Vagina (tissue), 2 donors: ENCODE measurements around the gene NR4A1. TPM values are rescaled to one million over a fixed set of nuclear protein-coding genes. Genes with fewer than 3 reads are reported as not detected.

ENCODE experiments used
- DNase-seq, 2 donors: peaks; one replicate each; pipeline ENCODE4 v3.0.0-alpha.2; 2017; ENCODE audit errors: extremely low spot score in 2 of 2
- H3K27ac ChIP-seq: fragments of 200-600 bp; sonication (generic); one replicate; pipeline ENCODE4 v1.5.1; 2019
- H3K27me3 ChIP-seq: fragments of 200-600 bp; sonication (generic); one replicate; pipeline ENCODE4 v1.5.1; 2019
- H3K36me3 ChIP-seq, 2 donors: fragments of 200-600 bp; sonication (generic); one replicate each; pipeline ENCODE4 v1.5.1; 2017 to 2019
- H3K4me1 ChIP-seq: fragments of 200-600 bp; sonication (generic); one replicate; pipeline ENCODE4 v1.5.1; 2019
- H3K4me3 ChIP-seq, 2 donors: fragments of 200-600 bp; sonication (generic); 1 replicate in 1 of 2; 2 replicates in 1 of 2; pipeline ENCODE4 v1.5.1; 2016 to 2019
- H3K9me3 ChIP-seq: fragments of 200-600 bp; sonication (generic); one replicate; pipeline ENCODE4 v1.5.1; 2019
- POLR2A ChIP-seq, 2 donors: fragments of 450-650 bp; IDR thresholded peaks; one replicate each; pipeline ENCODE4 v1.6.1; 2017; ENCODE audit warnings: antibody characterized with exemption in 2 of 2, mild to moderate bottlenecking in 2 of 2, moderate library complexity in 2 of 2
- POLR2AphosphoS5 ChIP-seq, 2 donors: sonication (generic); formaldehyde crosslinking; IDR thresholded peaks; one replicate each; pipeline ENCODE4 v1.9.0; 2017; ENCODE audit warnings: antibody characterized with exemption in 2 of 2, mild to moderate bottlenecking in 2 of 2, low read depth in 1 of 2; ENCODE audit not compliant: insufficient read depth in 1 of 2
- intact Hi-C: fragments of 100-400 bp; cut with DNase I; formaldehyde crosslinking; loops from one replicate; pipeline ENCODE4 v1.15.1; 2023
- total RNA-seq: library from RNA; depleted of rRNA; stranded (reverse); fragments of >200 nt; gene quantifications from one replicate; pipeline ENCODE4 v1.2.3, GENCODE V29; 2016
- TF ChIP-seq, protein P1 (sequence below), 3 experiments: fragments of 450-650 bp in 2 of 3; fragments of 200-600 bp in 1 of 3; sonication (generic) in 1 of 3; IDR thresholded peaks; one replicate each; pipeline ENCODE4 v1.5.1; 2017 to 2019; ENCODE audit warnings: antibody characterized with exemption in 3 of 3, mild to moderate bottlenecking in 2 of 3, moderate library complexity in 2 of 3

Gene NR4A1
- total RNA-seq, 1 donor from 2014 or later, result 465 TPM

DNA sequence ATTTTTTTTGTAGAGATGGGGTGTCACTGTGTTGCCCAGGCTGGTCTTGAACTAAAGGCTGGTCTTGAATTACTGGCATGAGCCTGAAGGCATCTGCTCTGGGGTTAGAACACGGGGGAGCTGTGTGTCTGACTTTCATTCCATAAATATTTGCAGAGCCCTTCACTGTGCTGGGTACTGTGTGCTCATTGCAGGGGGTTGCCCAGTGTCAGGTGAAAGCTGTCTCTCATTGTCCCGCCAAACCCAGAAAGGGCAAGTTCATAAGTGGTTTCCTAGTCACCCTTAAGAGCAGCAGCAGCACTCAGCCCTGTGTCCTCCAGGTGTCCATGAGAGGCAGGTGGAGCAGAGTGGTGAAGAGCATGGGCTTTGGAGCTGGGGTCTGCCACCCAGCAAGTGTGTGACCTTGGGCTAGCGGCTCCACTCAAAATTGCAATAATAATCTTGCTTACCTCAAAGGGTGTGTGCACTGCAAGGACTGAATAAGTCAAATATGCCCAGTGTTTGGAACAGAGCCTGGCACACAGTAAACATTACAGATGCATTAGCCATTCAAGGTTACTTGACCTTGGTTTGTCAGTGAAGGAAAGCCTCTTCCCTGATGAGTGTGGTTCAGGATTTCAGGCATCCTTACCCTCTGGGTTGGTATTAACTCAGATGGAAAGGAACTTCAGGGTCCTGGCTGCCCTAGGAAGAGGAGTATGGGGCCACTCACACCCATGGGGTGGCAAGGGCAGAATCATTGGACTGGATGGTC is 23.9 kb downstream of the NR4A1 start:
- H3K4me1 ChIP-seq, result peaks cover 39% of the 10 kb centered on the region
- intact Hi-C loops, result no loop called here
- DNase-seq, result no peak

DNA sequence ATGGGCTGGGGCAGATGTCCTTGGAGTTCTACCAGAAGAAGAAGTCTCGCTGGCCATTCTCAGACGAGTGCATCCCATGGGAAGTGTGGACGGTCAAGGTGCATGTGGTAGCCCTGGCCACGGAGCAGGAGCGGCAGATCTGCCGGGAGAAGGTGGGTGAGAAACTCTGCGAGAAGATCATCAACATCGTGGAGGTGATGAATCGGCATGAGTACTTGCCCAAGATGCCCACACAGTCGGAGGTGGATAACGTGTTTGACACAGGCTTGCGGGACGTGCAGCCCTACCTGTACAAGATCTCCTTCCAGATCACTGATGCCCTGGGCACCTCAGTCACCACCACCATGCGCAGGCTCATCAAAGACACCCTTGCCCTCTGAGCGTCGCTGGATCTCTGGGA is 25.6 kb downstream of the NR4A1 start:
- Histone ChIP-seq H3K27me3 (no peaks in the 10 kb centered on the region), H3K4me1 (peaks cover 39% of the 10 kb centered on the region), H3K9me3 (no peaks in the 10 kb centered on the region), H3K36me3 (peaks cover 0 to 45% of the 10 kb centered on the region in 2 donors), H3K4me3 (no peak overlapping the region), H3K27ac (no peak overlapping the region)
- intact Hi-C loops, result no loop called here
- TF ChIP-seq POLR2AphosphoS5 (IDR thresholded peaks at IDR 0.05; ENCODE audit: insufficient read depth in 1 of 2, low read depth in 1 of 2) (no peak), POLR2A (IDR thresholded peaks at IDR 0.05) (no peak)
- TF ChIP-seq, protein P1, sequence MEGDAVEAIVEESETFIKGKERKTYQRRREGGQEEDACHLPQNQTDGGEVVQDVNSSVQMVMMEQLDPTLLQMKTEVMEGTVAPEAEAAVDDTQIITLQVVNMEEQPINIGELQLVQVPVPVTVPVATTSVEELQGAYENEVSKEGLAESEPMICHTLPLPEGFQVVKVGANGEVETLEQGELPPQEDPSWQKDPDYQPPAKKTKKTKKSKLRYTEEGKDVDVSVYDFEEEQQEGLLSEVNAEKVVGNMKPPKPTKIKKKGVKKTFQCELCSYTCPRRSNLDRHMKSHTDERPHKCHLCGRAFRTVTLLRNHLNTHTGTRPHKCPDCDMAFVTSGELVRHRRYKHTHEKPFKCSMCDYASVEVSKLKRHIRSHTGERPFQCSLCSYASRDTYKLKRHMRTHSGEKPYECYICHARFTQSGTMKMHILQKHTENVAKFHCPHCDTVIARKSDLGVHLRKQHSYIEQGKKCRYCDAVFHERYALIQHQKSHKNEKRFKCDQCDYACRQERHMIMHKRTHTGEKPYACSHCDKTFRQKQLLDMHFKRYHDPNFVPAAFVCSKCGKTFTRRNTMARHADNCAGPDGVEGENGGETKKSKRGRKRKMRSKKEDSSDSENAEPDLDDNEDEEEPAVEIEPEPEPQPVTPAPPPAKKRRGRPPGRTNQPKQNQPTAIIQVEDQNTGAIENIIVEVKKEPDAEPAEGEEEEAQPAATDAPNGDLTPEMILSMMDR (IDR thresholded peaks at IDR 0.05), result no peak
- no peak for DNase-seq

More for the DNA sequence above, 23.9 kb downstream of the NR4A1 start:
- Histone ChIP-seq H3K4me3 (no peak overlapping the region), H3K27me3 (no peaks in the 10 kb centered on the region), H3K36me3 (peaks cover 0 to 45% of the 10 kb centered on the region in 2 donors), H3K27ac (no peak overlapping the region), H3K9me3 (no peaks in the 10 kb centered on the region)
- no peak for TF ChIP-seq POLR2A (IDR thresholded peaks at IDR 0.05)
- no peak for TF ChIP-seq POLR2AphosphoS5 (IDR thresholded peaks at IDR 0.05; ENCODE audit: insufficient read depth in 1 of 2, low read depth in 1 of 2)
- TF ChIP-seq, protein P1 (IDR thresholded peaks at IDR 0.05), result no peak

DNA sequence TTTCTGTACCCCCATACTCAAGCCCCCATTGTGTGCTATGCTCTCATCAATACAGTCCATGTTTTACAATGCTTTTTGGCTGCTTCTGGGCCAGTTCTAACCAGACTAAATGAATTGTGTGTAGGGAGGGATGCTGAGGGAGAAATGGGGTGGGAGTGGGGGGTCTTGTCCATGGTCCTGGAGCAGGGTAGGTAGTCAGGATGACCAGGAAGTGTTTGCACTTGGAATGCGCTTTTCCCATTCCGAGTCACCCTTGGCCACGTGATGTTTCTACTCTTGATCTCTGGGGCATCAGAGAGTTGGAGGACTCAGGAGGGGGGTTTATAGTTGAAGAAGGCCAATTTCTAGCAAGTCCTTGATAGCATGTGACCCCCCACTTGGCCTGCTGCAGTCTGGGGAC is 27.0 kb downstream of the NR4A1 start:
- no peak for TF ChIP-seq POLR2A (IDR thresholded peaks at IDR 0.05)
- no peak for TF ChIP-seq POLR2AphosphoS5 (IDR thresholded peaks at IDR 0.05; ENCODE audit: insufficient read depth in 1 of 2, low read depth in 1 of 2)
- TF ChIP-seq, protein P1 (IDR thresholded peaks at IDR 0.05), result no peak
- Histone ChIP-seq H3K36me3 (peaks cover 0 to 45% of the 10 kb centered on the region in 2 donors), H3K4me3 (no peak overlapping the region), H3K9me3 (no peaks in the 10 kb centered on the region), H3K4me1 (peaks cover 40% of the 10 kb centered on the region), H3K27me3 (no peaks in the 10 kb centered on the region), H3K27ac (no peak overlapping the region)
- DNase-seq, result no peak
- intact Hi-C loops, result no loop called here

DNA sequence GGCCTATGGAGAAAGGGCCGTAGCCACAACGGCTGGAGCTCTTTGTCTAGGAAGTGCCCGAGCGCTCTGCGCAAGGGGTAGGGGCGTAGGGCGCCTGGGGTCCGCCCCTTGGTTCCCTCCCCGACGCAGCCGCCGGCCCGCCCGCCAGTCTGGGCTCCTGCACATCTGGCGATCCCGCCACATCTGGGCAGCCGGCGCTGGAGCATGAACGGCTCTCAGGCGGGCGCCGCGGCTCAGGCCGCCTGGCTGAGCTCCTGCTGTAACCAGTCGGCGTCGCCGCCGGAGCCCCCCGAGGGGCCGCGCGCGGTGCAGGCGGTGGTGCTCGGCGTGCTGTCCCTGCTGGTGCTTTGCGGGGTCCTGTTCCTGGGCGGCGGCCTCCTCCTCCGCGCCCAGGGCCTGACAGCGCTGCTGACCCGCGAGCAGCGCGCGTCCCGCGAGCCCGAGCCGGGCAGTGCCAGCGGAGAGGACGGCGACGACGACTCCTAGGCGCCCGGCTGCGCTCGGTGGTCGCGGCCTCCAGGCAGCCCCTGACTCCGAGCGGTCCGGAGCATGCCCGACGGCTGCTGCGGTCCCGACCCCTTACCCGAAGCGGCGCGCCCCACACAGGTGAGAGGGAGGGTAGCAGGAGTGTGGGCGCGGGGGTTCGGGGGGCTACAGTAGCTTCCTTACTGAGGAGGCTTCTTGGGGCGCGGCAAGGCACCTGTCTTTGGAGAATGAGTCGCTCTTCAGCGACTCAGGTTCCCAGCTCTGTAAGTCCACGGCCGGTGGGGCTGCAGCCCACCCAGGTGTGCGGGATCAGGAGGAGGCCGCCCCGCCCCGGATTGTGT is 28.5 kb downstream of the NR4A1 start, which contains the start of gene SMIM41:
SMIM41 (plus strand) TSS at position 129 of the 827 bp plus-strand sequence; CDS start at position 205, 76 bp downstream.
- H3K27me3 ChIP-seq, result no peaks in the 10 kb centered on the region
- intact Hi-C loops, result loop anchor here (5.0 kb wide), 1 partner anchor 52 kb away; no protein-coding TSS in a partner anchor
- TF ChIP-seq POLR2A (IDR thresholded peaks at IDR 0.05) (no peak), POLR2AphosphoS5 (IDR thresholded peaks at IDR 0.05; ENCODE audit: insufficient read depth in 1 of 2, low read depth in 1 of 2) (no peak)
- TF ChIP-seq, protein P1 (IDR thresholded peaks at IDR 0.05), result no peak
- peak within 1 kb of the TSS; percentile 6 to 41 for H3K4me3 ChIP-seq
- peak within 1 kb of the TSS; percentile 68 for H3K27ac ChIP-seq
- peaks cover 33% of the 10 kb centered on the region for H3K4me1 ChIP-seq
- H3K36me3 ChIP-seq, result peaks cover 0 to 32% of the 10 kb centered on the region in 2 donors
- DNase-seq, result no peak
- no peaks in the 10 kb centered on the region for H3K9me3 ChIP-seq
